MCF 10A (cell line): Measurements from ENCODE around the gene FOXRED2. TPM values are rescaled to one million over a fixed set of nuclear protein-coding genes. Genes with fewer than 3 reads are reported as not detected.

Experiments used
- BruUV-seq: library from RNA; stranded (reverse); fragments of 400-500 nt; replicated peaks from 2 replicates; lab custom pipeline; 2021; lab: Mats Ljungman, UMichigan
- CTCF ChIA-PET: fragments of 300-600 bp; sonication (Branson Sonifier 250); formaldehyde crosslinking; extraction: SDS; loops from one replicate; lab custom pipeline; 2021; ENCODE audit warnings: antibody characterized with exemption, inconsistent platforms; lab: Yijun Ruan, JAX
- POLR2A ChIA-PET: fragments of 300-600, 350-650 bp; sonication (Branson Sonifier 250); formaldehyde crosslinking; extraction: SDS; loops from one replicate; lab custom pipeline; 2020; ENCODE audit warnings: antibody characterized with exemption, inconsistent platforms; lab: Yijun Ruan, JAX
- DNase-seq: peaks from one replicate; pipeline ENCODE4 v3.0.0-alpha.2; 2018; ENCODE audit not compliant: unreplicated experiment
- H3K27ac Mint-ChIP-seq: one replicate; pipeline ENCODE4 v1.8.0; 2022; ENCODE audit warnings: mild to moderate bottlenecking, low read depth, mixed read lengths; ENCODE audit not compliant: unreplicated experiment
- H3K27me3 Mint-ChIP-seq: one replicate; pipeline ENCODE4 v1.8.0; 2022; ENCODE audit warnings: mixed read lengths; ENCODE audit not compliant: insufficient read depth, unreplicated experiment
- H3K36me3 Mint-ChIP-seq: one replicate; pipeline ENCODE4 v1.8.0; 2022; ENCODE audit warnings: mild to moderate bottlenecking, moderate library complexity, mixed read lengths; ENCODE audit not compliant: insufficient read depth, unreplicated experiment
- H3K4me1 Mint-ChIP-seq: one replicate; pipeline ENCODE4 v1.8.0; 2022; ENCODE audit warnings: mixed read lengths; ENCODE audit not compliant: insufficient read depth, unreplicated experiment
- H3K4me3 Mint-ChIP-seq: one replicate; pipeline ENCODE4 v1.8.0; 2022; ENCODE audit warnings: mild to moderate bottlenecking, moderate library complexity, mixed read lengths; ENCODE audit not compliant: unreplicated experiment
- H3K9me3 Mint-ChIP-seq: one replicate; pipeline ENCODE4 v1.8.0; 2022; ENCODE audit warnings: mixed read lengths; ENCODE audit not compliant: unreplicated experiment
- intact Hi-C: fragments of 100-400 bp; cut with micrococcal nuclease; formaldehyde crosslinking; loops from 2 replicates; pipeline ENCODE4 v1.14.1; 2022
- total RNA-seq: library from RNA; stranded (reverse); gene quantifications from 2 replicates; pipeline ENCODE4 v1.2.3, GENCODE V29; 2022
- TF ChIP-seq, protein P1 (sequence below): fragments of 200-600 bp; IDR thresholded peaks from one replicate; pipeline ENCODE4 v1.8.0; 2022; ENCODE audit warnings: antibody characterized with exemption, mild to moderate bottlenecking; ENCODE audit not compliant: unreplicated experiment

FOXRED2 gene
- total RNA-seq, 1 experiment from 2014 or later, result 10.9 TPM

DNA sequence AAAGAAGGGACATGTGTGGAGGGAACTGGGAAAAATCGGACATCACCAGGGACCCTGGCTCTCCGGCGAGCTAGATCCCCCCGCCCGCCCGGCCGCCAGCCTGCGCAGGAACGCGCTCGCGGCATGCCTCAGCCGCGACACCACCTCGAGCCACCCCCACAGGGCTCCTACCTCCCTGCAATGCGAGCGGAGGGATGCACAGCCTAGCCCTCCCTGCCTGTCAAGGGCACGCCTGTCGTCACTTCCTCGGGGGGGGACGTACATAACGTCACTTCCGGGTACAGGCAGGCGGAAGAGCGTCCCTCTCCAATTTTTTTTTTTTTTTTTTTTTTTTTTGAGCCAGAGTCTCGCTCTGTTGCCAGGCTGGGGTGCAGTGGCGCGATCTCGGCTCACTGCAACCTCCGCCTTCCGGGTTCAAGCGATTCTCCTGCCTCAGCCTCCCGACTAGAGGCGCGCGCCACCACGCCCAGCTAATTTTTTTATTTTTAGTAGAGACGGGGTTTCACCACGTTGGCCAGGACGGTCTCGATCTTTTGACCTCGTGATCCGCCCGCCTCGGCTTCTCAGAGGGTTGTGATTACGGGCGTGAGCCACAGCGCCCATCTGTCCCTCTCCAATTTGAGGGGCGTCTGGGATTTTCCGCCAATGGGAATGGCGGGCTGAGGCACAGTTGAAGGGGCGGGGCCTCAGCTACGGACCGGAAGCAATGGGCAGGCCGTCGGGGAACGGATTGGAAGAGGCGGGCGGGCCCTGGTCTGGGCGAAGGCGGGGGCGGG lies 25.3 kb downstream of the FOXRED2 start, which contains the start of gene TXN2:
TSS of gene TXN2 (minus strand) at position 248 of the 776 bp plus-strand sequence. CDS start 803 bp downstream, outside the sequence.
- BruUV-seq, result no TSS peak
- intact Hi-C loops, result loop anchor here (2.0 kb wide), 1 partner anchor 47 kb away; the partner anchor contains the start of gene EIF3D
- TF ChIP-seq, protein P1, sequence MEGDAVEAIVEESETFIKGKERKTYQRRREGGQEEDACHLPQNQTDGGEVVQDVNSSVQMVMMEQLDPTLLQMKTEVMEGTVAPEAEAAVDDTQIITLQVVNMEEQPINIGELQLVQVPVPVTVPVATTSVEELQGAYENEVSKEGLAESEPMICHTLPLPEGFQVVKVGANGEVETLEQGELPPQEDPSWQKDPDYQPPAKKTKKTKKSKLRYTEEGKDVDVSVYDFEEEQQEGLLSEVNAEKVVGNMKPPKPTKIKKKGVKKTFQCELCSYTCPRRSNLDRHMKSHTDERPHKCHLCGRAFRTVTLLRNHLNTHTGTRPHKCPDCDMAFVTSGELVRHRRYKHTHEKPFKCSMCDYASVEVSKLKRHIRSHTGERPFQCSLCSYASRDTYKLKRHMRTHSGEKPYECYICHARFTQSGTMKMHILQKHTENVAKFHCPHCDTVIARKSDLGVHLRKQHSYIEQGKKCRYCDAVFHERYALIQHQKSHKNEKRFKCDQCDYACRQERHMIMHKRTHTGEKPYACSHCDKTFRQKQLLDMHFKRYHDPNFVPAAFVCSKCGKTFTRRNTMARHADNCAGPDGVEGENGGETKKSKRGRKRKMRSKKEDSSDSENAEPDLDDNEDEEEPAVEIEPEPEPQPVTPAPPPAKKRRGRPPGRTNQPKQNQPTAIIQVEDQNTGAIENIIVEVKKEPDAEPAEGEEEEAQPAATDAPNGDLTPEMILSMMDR, result no peak
- ChIA-PET POLR2A (interaction anchor here (0.6 to 2.9 kb wide), 21 partner anchors 11 to 242 kb away, joined by 3 to 29 read pairs (median 4); partner anchors contain the start of genes APOL2, EIF3D, FOXRED2 and MYH9), CTCF (interaction anchor here (0.5 to 3.6 kb wide), 2 partner anchors 11 to 204 kb away, joined by 3 to 16 read pairs; no protein-coding TSS in a partner anchor)
- peak; percentile 97 for DNase-seq
- Mint-ChIP-seq H3K9me3 (no peaks in the 10 kb centered on the region), H3K4me3 (peak within 1 kb of the TSS; percentile 96), H3K27me3 (no peaks in the 10 kb centered on the region), H3K36me3 (peaks cover 33% of the 10 kb centered on the region), H3K27ac (peak within 1 kb of the TSS; percentile 91), H3K4me1 (peaks cover 10% of the 10 kb centered on the region)

DNA sequence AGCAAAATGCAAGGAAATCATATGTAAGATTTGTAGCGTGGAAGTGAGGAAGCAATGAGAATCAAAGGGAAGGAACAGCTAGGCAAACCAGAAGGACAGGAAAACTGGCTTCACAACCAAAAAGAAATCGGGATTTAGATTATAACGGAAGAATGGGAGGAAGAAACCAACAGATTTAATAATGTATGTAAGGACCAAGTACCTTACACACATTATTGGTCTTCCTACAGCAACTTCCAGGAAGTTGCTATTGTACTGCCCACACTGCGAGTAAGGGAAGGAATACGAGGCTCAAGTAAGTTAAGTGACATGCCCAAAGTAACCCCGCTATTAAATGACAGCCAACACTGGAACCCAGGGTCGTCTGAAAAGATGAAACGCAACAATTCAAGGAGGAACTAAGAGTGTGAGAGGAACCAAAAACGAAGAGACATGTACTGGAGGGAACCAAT lies 25.9 kb downstream of the FOXRED2 start:
- H3K27me3 Mint-ChIP-seq, result no peaks in the 10 kb centered on the region
- DNase-seq, result no peak
- peak overlapping the region; percentile 91 for H3K27ac Mint-ChIP-seq
- H3K4me1 Mint-ChIP-seq, result peaks cover 10% of the 10 kb centered on the region
- H3K9me3 Mint-ChIP-seq, result no peaks in the 10 kb centered on the region
- CTCF ChIA-PET, result interaction anchor here (0.6 to 3.6 kb wide), 2 partner anchors 11 to 188 kb away, joined by 3 to 16 read pairs; no protein-coding TSS in a partner anchor
- POLR2A ChIA-PET, result interaction anchor here (0.6 to 2.9 kb wide), 16 partner anchors 10 to 242 kb away, joined by 3 to 29 read pairs (median 7); partner anchors contain the start of genes APOL2, EIF3D, FOXRED2 and MYH9
- TF ChIP-seq, protein P1, result no peak
- peak overlapping the region; percentile 96 for H3K4me3 Mint-ChIP-seq
- intact Hi-C loops, result loop anchor here (2.0 kb wide), 1 partner anchor 48 kb away; the partner anchor contains the start of gene EIF3D
- BruUV-seq, result TSS peak; percentile 53
- peaks cover 39% of the 10 kb centered on the region for H3K36me3 Mint-ChIP-seq

DNA sequence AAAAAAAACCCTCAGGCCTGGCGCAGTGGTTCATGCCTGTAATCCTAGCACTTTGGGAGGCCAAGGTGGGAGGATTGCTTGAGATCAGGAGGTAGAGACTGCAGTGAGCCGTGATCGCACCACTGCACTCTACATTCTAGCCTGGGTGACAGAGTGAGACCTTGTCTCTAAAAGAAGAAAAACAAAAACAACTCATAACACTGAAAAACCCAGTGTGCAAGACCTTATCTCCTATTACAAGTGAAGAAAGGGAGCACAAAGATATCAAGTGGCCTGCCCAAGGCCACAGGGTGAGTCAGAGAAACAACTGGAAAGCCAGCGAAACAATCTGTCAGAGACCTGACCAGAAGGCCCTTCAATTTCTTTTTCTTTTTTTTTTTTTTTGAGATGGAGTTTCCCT lies 27.9 kb downstream of the FOXRED2 start:
- peaks cover 10% of the 10 kb centered on the region for H3K4me1 Mint-ChIP-seq
- no peak overlapping the region for H3K4me3 Mint-ChIP-seq
- intact Hi-C loops, result no loop called here
- no TSS peak for BruUV-seq
- H3K27ac Mint-ChIP-seq, result no peak overlapping the region
- H3K9me3 Mint-ChIP-seq, result no peaks in the 10 kb centered on the region
- no peak for DNase-seq
- ChIA-PET POLR2A (no interaction called here), CTCF (interaction anchor here (3.6 kb wide), 1 partner anchor 9 kb away, joined by 16 read pairs; no protein-coding TSS in a partner anchor)
- H3K27me3 Mint-ChIP-seq, result no peaks in the 10 kb centered on the region
- peaks cover 51% of the 10 kb centered on the region for H3K36me3 Mint-ChIP-seq
- TF ChIP-seq, protein P1, result no peak

DNA sequence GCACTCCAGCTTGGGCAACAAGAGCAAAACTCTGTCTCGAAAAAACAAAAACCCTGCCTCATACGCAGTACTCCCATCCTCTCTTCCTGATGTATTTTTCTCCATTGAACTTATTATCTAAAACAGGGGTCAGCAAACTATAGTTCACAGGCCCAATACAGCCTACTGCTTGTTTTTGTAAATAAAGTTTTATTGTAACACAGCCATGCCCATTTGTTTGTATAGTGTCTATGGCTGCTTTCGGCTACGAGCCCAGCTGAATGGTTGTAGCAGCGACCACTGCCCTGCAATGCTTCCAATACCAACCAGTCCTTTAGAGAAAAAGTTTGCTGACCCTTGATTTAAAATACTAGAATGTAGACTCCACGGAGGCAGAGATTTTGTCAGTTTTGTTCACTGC lies 31.5 kb downstream of the FOXRED2 start:
- POLR2A ChIA-PET, result interaction anchor here (0.7 kb wide), 1 partner anchor 10 kb away, joined by 3 read pairs; no protein-coding TSS in a partner anchor
- Mint-ChIP-seq H3K27me3 (no peaks in the 10 kb centered on the region), H3K4me1 (peaks cover 19% of the 10 kb centered on the region), H3K4me3 (no peak overlapping the region), H3K36me3 (peaks cover 68% of the 10 kb centered on the region), H3K27ac (peak overlapping the region; percentile 2), H3K9me3 (peaks cover 8% of the 10 kb centered on the region)
- TF ChIP-seq, protein P1, result no peak
- BruUV-seq, result no TSS peak
- no peak for DNase-seq
- intact Hi-C loops, result no loop called here
- CTCF ChIA-PET, result interaction anchor here (0.8 to 3.0 kb wide), 2 partner anchors 162 to 174 kb away, joined by 3 to 17 read pairs; no protein-coding TSS in a partner anchor
